ENCODE results near the gene ZNF10. TPM values are rescaled to one million over a fixed set of nuclear protein-coding genes. Genes with fewer than 3 reads are reported as not detected.

ZNF10 gene
- 1 to 10 TPM; 3.3 to 6.3 (median 3.8) TPM for polyA plus RNA-seq

DNA sequence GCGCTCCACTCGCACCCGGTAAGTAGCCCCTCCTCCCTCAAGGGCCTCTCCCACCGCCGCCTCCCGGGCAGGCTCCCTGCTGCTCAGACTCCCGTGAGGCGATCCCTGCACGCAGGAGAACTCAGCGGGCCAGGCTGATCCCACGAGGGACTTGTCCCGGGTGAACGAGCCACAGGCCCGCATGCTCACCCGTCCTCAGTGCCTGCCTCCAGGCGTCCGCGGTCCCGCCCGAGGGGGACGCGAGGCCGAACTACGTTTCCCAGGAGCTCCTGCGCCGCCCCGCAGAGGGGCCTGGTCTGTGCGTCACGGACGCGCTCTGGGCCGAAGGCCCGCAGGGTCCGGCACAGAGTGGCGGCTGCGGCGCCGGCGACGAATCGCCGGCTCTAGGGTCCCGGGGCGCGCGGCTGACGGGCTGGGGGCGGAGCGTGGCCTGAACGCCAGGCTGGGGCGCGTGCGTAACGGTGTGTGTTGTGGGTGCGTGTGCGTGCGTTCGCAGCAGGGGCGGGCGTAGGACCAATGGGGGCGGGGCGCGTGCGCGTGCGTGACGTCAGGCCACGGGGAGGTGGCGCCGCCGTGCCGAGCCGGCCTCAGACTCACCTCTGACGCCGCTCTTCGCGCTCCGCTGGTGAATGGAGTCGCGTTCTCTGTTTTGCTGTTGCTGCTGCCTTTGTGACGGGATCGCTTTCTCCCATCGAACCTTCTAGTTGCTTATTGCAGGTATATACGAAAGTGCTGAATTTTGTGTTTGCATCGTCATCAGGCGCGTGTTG lies at the start of gene ZNF10, which contains the start of gene ZNF891:
TSS of gene ZNF10 (plus strand) at position 590 of the 770 bp plus-strand sequence. CDS start 13,866 bp downstream, outside the sequence.
TSS of gene ZNF891 (minus strand) at position 237 of the 770 bp plus-strand sequence. CDS start 8,356 bp downstream, outside the sequence.
- H3K27ac ChIP-seq (ENCODE audit: low read depth, low read length): peak within 1 kb of the TSS; percentile 79
- 1% methylated on average over 73 to 86 of the region's 87 CpGs for WGBS, 3 donors

- 19 to 27% (median 27%) methylated on average over 16 to 17 of the region's 17 CpGs for WGBS, 3 donors
- peak overlapping the region; percentile 93 for H3K27ac ChIP-seq (ENCODE audit: low read depth, low read length)
Observed at GRCh38 chr12:133081159-133081780, 49.2 kb upstream of the ZNF10 start.

- 98 to 99% (median 98%) methylated on average over 6 of the region's 6 CpGs for WGBS, 3 donors
- H3K27ac ChIP-seq (ENCODE audit: low read depth, low read length): no peak overlapping the region
Observed at GRCh38 chr12:133083345-133083744, 47.1 kb upstream of the ZNF10 start.

- no peak overlapping the region for H3K27ac ChIP-seq (ENCODE audit: low read depth, low read length)
- WGBS, 3 donors: 97 to 100% (median 98%) methylated on average over 3 of the region's 3 CpGs
Observed at GRCh38 chr12:133105620-133106019, 24.8 kb upstream of the ZNF10 start.

DNA sequence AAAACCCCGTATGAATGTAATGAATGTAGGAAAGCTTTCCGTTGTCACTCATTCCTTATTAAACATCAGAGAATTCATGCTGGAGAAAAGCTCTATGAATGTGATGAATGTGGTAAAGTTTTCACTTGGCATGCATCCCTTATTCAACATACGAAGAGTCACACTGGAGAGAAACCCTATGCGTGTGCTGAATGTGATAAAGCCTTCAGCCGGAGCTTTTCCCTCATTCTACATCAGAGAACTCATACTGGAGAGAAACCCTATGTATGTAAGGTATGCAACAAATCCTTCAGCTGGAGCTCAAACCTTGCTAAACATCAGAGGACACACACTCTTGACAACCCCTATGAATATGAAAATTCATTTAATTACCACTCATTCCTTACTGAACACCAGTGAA lies 24.2 kb upstream of the ZNF10 start:
- WGBS, 3 donors: 98 to 100% (median 99%) methylated on average over 5 of the region's 5 CpGs
- H3K27ac ChIP-seq (ENCODE audit: low read depth, low read length): no peak overlapping the region

DNA sequence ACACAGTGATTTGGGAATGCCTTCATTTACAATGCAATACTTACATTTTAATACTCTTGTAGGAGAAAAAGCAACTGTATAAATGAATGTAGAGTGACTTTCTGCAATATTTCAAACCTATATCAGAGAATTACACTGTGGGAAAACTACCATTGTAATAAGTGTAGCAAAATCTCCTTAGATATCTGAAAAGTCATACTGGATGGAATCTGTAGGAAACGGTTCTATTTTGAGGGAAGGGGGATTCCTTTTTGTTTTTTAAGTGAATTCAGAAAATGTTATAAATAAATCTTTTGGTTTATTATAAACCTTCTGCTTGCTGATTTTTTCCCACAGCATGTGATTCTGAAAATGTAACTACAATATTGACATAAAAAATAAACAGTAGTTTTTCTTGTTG lies 23.3 kb upstream of the ZNF10 start:
- 88 to 99% (median 98%) methylated on average over 1 of the region's 1 CpG for WGBS, 3 donors
- H3K27ac ChIP-seq (ENCODE audit: low read depth, low read length): no peak overlapping the region

GRCh38 chr12:133108150-133108549 lies 22.3 kb upstream of the ZNF10 start:
- WGBS, 3 donors: 97 to 100% (median 99%) methylated on average over 2 of the region's 2 CpGs

DNA sequence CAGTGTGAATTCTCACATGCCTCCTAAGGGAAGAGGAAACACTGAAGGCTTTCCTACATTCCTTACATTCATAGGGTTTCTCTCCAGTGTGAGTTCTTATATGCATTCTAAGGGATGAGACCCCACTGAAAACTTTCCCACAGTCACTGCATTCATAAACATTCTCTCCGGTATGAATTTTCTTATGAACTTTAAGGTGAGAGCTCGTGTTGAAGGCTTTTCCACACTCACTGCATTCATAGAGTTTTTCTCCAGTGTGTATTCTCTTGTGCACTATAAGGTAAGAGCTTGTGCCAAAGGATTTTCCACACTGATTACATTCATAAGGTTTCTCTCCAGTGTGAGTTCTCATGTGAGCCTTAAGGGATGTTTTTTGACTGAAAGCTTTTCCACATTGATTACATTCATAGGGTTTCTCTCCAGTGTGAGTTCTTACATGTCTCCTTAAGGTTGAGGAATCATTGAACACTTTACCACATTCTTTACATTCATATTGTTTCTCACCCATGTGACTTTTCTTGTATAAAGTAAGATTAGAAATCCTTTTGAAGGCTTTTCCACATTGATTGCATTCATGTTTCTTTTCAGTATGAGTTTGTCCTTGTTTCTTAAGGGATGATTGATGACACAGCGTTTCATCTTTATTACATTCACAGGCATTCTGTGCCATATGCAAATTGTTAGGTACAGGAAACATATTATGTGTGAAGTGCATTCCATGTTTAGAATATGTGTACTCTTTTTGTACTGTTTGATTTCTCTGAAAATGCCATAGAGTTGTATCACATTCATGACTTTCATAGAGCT lies 9.8 kb upstream of the ZNF10 start:
- 95 to 96% (median 96%) methylated on average over 3 of the region's 3 CpGs for WGBS, 3 donors

More at GRCh38 chr12:133108150-133108549, 22.3 kb upstream of the ZNF10 start:
- no peak overlapping the region for H3K27ac ChIP-seq (ENCODE audit: low read depth, low read length)

GRCh38 chr12:133124674-133125073 lies 5.8 kb upstream of the ZNF10 start:
- WGBS, 3 donors: 97 to 100% (median 99%) methylated on average over 2 of the region's 2 CpGs
- H3K27ac ChIP-seq (ENCODE audit: low read depth, low read length): no peak overlapping the region

More for the DNA sequence above, 9.8 kb upstream of the ZNF10 start:
- H3K27ac ChIP-seq (ENCODE audit: low read depth, low read length): no peak overlapping the region

DNA sequence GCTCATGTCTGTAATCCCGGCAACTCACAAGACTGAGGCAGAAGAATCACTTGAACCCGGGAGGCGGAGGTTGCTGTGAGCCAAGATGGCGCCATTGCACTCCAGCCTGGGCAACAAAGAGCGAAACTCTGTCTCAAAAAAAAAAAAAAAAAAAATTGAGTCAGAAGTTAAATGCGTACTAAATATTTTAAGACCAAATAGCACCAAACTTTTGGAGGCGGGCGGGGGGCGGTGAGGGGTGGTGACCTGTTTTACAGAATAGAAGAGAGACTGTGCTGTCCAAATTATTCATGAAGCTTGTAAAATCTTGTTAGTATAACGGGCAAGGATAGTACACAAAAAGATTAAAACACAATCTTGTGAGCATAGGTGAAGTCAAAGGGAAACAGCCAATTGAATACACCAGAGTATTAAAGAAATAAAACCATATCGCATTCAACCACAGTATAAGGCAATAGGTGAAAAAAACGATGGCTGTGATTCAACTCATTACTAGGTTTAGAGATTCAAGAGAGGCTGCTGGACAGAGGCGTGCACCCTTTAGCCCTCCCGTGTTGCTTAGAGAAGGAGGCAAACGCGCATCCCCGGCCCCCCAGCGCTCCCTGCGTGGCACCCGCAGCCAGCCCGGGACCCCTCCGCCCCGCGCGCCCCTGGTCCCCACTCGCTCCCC lies 924 bp upstream of the ZNF10 start:
- 14 to 23% (median 22%) methylated on average over 24 to 26 of the region's 26 CpGs for WGBS, 3 donors
- H3K27ac ChIP-seq (ENCODE audit: low read depth, low read length): peak overlapping the region; percentile 79

DNA sequence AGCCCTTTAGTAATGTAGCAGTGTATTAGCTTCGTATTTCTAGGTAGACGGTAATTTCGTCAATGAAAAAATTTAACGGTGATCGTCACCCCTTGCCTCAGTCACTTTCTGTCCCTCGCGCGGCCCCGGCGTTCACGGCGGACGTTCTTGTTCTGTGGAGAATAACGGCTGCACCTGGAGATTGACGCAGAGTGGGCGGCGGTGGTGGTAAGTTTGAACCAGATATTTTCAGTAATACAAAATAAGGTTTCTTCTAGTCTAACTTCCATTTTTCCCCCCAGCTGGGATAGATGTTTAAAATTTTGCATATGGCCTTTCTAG lies 341 bp downstream of the ZNF10 start:
- 0 to 2% (median 1%) methylated on average over 17 of the region's 17 CpGs for WGBS, 3 donors
- H3K27ac ChIP-seq (ENCODE audit: low read depth, low read length): peak overlapping the region; percentile 0

GRCh38 chr12:133135747-133136146 lies 5.3 kb downstream of the ZNF10 start:
- no peak overlapping the region for H3K27ac ChIP-seq (ENCODE audit: low read depth, low read length)
- 98 to 100% (median 100%) methylated on average over 2 of the region's 2 CpGs for WGBS, 3 donors

DNA sequence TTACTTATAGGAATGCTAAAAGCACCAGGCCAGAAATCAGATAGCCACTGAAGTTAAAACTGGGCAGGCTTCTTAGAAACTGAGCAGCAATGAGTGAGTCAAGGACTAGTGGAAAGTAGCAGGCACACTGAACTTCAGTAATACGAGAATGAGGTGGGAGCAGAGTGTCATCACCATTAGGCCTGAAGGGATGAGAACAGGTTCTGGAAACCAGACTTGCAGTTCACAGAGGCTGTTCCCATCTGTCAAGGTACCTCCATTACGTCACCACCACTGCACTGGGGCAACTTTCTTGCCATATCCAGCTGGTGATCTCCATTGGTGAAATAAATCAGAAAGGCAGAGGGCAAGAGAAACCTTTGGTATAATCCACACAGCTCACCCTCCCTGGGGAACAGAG lies 15.6 kb downstream of the ZNF10 start:
- H3K27ac ChIP-seq (ENCODE audit: low read depth, low read length): no peak overlapping the region
- 92 to 100% (median 95%) methylated on average over 2 of the region's 2 CpGs for WGBS, 3 donors

DNA sequence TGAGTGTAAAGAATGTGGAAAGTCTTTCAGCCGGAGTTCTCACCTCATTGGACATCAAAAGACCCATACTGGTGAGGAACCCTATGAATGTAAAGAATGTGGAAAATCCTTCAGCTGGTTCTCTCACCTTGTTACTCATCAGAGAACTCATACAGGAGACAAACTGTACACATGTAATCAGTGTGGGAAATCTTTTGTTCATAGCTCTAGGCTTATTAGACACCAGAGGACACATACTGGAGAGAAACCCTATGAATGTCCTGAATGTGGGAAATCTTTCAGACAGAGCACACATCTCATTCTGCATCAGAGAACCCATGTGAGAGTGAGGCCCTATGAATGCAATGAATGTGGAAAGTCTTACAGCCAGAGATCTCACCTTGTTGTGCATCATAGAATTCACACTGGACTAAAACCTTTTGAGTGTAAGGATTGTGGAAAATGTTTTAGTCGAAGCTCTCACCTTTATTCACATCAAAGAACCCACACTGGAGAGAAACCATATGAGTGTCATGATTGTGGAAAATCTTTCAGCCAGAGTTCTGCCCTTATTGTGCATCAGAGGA lies 25.8 kb downstream of the ZNF10 start:
- WGBS, 3 donors: 95 to 97% (median 96%) methylated on average over 2 of the region's 2 CpGs
- no peak overlapping the region for H3K27ac ChIP-seq (ENCODE audit: low read depth, low read length)

DNA sequence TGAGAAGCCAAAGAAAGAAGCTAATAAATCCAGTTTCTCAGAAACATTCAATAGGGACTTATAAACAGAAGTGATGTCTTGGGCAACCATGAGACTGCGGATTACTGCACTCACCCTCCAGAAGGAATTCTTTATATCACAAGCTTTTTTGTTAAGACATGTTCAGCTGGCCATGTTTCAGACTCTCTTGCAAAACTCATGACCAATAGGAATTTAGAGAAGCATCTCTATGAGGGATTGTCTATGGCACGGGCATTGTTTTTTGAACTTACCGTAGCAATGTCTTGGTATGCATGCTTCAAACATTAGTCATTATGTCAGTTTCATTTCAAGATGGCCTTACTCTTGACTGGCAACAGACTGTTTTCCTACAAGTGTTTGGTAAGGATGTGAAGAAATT lies 35.3 kb downstream of the ZNF10 start:
- WGBS, 3 donors: 87 to 97% (median 92%) methylated on average over 3 of the region's 3 CpGs
- H3K27ac ChIP-seq (ENCODE audit: low read depth, low read length): no peak overlapping the region

GRCh38 chr12:133172491-133172890 lies 42.1 kb downstream of the ZNF10 start:
- no peak overlapping the region for H3K27ac ChIP-seq (ENCODE audit: low read depth, low read length)
- WGBS, 3 donors: 75 to 83% (median 81%) methylated on average over 1 of the region's 1 CpG

DNA sequence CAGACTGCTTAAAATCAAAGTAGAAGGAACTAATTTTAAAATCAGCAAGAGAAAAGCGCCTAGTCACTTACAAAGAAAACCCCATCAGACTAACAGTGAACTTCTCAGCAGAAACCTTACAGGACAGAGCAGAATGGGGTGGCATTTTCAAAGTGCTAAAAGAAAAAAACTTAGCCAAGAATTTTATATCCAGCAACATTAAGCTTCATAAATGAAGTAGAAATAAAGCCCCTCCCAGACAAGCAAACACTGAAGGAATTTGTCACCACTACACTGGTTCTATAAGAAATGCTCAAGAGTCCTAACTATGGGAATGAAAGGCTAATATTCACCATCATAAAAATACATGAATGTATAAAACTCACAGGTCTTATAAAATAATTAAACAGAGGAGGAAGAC lies 44.5 kb downstream of the ZNF10 start:
- no peak overlapping the region for H3K27ac ChIP-seq (ENCODE audit: low read depth, low read length)
- 61 to 77% (median 72%) methylated on average over 1 of the region's 1 CpG for WGBS, 3 donors

- H3K27ac ChIP-seq (ENCODE audit: low read depth, low read length): no peak overlapping the region
- WGBS, 3 donors: 98 to 99% (median 98%) methylated on average over 8 of the region's 8 CpGs
Observed at GRCh38 chr12:133180669-133181068, 50.2 kb downstream of the ZNF10 start.
